Esophagus mucosa (tissue), 1 donor: Measurements from ENCODE around the gene OPALIN. TPM values are rescaled to one million over a fixed set of nuclear protein-coding genes. Genes with fewer than 3 reads are reported as not detected.
A peak's percentile ranks its signal among the peaks of the same experiment; 100 is the strongest.

Source experiments
- ATAC-seq: fragments of 200-7000 bp; cut with Tn5 transposase; one replicate; pipeline ENCODE4 v1.9.1; 2020
- total RNA-seq: library from RNA; stranded (reverse); gene quantifications from one replicate; pipeline ENCODE4 v1.2.4, GENCODE V29; 2023
- donor health status: DM: yes; HTN: yes; CAD: no.

Gene OPALIN
- total RNA-seq, 1 donor from 2014 or later: not detected

DNA sequence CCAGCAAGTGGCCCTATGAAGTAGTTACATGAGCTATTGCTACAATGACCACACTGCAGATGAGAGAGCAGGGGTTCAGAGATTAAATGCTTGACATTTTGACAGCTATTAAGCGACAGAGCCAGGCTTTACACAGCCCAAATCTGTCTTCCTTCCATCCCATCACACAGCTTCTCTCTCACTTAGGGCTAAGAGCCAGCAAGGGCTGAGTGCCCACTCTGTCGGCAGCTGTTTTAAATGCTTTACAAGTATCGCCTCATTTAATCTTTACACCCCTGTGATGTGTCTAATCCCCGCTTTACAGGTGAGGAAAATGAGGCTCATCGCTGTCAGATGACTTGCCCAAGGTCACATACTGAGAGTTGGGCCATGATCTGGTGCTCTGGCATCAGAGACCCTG lies 15.2 kb upstream of the OPALIN start:
- no peak for ATAC-seq

DNA sequence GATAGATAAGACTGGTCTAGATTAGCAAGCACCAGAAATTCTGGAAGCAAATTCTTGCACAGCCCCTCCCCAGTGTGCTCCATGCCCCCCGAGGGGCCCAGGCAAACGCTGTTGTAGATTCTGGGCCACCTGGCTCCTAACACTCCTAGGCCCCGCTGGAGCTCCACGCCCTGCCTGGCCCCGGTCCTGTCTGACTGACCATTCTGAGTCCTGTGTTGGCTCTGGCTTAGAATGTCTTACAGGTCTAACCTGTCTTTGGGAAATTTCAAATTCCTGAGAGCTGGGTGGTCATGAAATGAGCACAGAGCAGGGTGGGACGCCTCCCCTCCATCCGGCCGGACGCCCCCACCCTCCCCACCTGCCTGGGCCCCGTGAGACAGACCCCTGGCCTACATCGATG lies 12.6 kb upstream of the OPALIN start:
- ATAC-seq: no peak

DNA sequence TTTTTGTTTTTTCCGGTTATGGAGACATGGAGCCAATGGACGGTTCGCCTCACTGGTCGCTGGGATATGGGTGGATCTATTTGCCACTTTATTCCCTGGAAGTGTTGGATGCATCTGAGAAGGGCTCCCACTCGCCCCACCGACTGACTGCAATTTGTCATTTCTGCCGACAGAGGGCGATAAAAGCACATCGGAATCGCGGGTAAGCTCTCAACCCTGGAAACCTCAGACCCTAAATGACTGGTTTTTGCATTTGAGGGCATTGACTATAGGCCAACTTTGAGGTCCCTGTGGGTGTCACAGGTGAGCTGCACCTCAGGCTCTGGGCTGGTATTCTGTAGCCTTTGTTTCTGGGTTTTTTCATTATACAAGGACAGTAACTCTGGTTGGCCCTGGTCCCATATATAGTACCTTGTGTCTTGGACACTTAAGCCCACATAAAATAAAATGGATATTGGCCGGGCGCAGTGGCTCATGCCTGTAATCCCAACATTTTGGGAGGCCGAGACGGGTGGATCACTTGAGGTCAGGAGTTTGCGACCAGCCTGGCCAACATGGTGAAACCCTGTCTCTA lies 11.9 kb upstream of the OPALIN start:
- no peak for ATAC-seq

- ATAC-seq: peak; percentile 74
These were observed 11.2 kb upstream of the OPALIN start for GRCh38 chr10:96369890-96370583.

GRCh38 chr10:96368971-96369370 lies 10.2 kb upstream of the OPALIN start:
- no peak for ATAC-seq

- ATAC-seq: no peak
These were observed 8.7 kb upstream of the OPALIN start for GRCh38 chr10:96367470-96367869.

DNA sequence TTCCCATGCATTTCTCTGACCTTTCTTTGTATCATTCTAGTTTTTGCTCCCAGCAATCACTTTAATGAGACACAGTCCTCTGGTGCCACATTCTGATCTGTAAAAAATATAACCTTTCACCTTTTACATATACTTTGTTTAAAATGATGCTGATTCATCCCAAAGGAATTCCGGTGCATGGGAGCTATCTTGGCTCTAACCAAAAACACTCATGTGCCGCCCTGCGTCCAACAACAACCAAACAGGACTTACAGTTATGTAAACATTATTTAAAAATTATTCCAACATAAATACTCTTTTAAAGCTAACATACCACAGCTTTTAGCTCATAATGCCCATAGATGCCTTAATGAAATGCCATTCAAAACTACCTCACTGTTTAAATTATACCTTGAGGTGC lies 7.7 kb upstream of the OPALIN start:
- no peak for ATAC-seq

DNA sequence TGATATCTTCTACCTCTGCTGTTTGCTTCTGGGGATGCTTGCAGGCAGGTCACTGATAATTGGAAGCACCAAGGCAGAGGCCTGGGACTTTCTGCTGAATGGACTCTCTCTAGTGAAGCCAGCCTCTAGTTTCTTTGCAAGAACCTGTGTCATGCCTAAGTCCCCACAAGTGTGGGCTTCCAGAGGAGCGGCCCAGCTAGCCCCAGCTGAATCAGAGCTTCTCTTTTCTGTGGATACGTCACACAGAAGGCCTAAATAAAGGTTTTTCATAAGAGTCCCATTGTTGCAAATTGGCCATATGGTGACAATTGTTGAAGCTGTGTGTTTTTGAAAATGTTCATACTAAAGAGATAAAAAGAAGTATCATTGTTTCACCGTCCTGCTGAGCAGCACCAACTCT lies 6.8 kb upstream of the OPALIN start:
- ATAC-seq: no peak

DNA sequence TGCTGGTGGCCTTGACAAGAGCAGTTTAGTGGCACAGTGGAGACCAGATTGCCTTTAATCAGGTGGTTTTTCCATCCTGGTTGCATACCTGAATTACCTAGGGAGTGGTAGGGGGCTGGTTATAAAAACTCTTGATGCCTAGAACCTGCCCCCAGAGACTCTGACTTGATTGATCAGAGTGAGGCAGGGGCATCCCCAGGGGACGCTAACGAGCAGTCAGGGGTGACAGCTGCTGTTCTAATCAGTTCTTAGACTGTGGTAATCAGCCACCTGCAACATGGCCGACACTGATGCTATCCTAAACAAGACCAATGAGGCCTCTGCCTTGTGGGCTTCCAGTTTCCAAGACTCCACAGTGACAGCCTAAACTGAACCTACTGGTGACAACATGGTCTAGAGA lies 2.0 kb upstream of the OPALIN start:
- ATAC-seq: no peak

GRCh38 chr10:96360331-96360730 lies 1.5 kb upstream of the OPALIN start:
- ATAC-seq: no peak

DNA sequence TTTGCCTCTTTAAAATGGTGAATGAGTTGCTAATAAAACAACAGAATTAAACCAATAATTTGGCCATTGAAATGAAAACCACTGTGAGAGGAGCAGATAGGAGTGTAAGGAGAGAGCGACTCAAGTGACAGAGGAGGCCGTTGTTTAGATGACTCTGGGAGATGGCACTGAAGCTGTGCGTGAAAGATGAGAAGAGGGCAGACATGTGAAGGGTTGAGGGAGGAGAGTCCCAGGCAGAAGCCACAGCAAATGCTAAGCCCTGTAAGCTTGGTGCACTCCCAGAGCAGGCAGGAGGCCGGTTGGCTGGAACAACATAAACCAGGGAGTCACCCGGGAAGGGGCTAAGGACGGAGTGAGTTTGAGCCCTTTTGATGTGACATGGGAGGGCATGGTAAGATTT lies 814 bp upstream of the OPALIN start:
- ATAC-seq: no peak

GRCh38 chr10:96357038-96357620 lies 1.7 kb downstream of the OPALIN start:
- ATAC-seq: no peak

GRCh38 chr10:96352582-96352981 lies 6.2 kb downstream of the OPALIN start:
- ATAC-seq: no peak

DNA sequence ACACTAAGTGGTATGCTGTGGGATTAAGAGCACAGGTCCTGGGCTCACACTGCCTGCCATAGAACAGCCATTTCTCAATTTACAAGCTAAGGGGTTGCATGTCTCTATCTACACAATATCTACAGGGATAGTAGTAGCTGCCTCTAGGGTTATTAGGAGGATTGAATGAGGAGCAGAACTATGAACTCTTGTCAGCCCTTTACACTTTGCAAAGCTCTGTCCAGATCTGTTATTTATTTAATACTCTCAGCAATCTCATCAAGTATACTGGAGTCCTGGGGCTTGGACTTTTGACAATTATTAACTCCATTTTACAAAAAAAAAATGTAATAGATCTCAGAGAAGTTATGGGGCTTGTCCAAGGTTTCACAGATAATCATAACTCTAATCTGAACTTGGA lies 6.8 kb downstream of the OPALIN start:
- ATAC-seq: no peak

- no peak for ATAC-seq
These were observed 12.5 kb downstream of the OPALIN start for GRCh38 chr10:96346295-96346694.

GRCh38 chr10:96345222-96345621 lies 13.6 kb downstream of the OPALIN start:
- ATAC-seq: no peak

DNA sequence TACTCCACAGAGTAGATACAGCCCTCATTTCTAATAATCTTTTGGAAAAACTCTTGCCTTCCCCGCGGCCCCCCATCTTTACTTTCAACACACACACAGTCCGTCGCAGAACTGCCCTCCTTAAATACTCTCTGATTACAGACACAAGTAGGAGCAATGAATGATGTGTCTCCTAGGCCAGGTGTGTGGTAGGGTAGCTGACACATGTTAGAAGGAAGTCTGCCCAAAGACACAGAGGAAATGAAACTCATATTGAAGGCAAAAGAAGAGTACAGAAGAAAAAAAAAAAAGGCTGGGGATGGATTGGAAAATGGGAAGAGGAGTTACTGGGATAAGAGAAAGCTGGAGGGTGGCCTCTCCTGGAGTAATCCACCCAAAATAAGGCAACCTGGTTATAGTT lies 14.6 kb downstream of the OPALIN start:
- ATAC-seq: no peak

GRCh38 chr10:96342402-96342801 lies 16.4 kb downstream of the OPALIN start:
- ATAC-seq: no peak

- no peak for ATAC-seq
These were observed 17.3 kb downstream of the OPALIN start for GRCh38 chr10:96341219-96342182.

GRCh38 chr10:96339956-96340904 lies 18.6 kb downstream of the OPALIN start:
- ATAC-seq: peak; percentile 69

- no peak for ATAC-seq
These were observed 19.4 kb downstream of the OPALIN start for GRCh38 chr10:96339383-96339782.
